Amniotic stem cell (primary cell): Measurements from ENCODE around the gene GAMT.

Experiments
- DNase-seq: peaks from one replicate; lab custom pipeline; 2025; lab: John Stamatoyannopoulos, UW

Gene GAMT

GRCh38 chr19:1399745-1400144, 1.6 kb downstream of the GAMT start:
- no peak for DNase-seq

- no peak for DNase-seq
These were observed 2.3 kb downstream of the GAMT start for GRCh38 chr19:1399079-1399478.

- DNase-seq, result no peak
These were observed 3.5 kb downstream of the GAMT start for GRCh38 chr19:1397838-1398237.

GRCh38 chr19:1396768-1397679, 4.3 kb downstream of the GAMT start:
- no peak for DNase-seq

- no peak for DNase-seq
These were observed 5.1 kb downstream of the GAMT start for GRCh38 chr19:1396019-1396767.

- DNase-seq, result no peak
These were observed 5.9 kb downstream of the GAMT start for GRCh38 chr19:1395194-1396018.

- DNase-seq, result no peak
These were observed 6.8 kb downstream of the GAMT start for GRCh38 chr19:1394252-1395193.

GRCh38 chr19:1393841-1394240, 7.5 kb downstream of the GAMT start:
- DNase-seq, result no peak

- no peak for DNase-seq
These were observed 8.3 kb downstream of the GAMT start for GRCh38 chr19:1392939-1393530.

- no peak for DNase-seq
These were observed 8.9 kb downstream of the GAMT start for GRCh38 chr19:1392407-1392806.

GRCh38 chr19:1390890-1391423, 10.4 kb downstream of the GAMT start:
- DNase-seq, result no peak

GRCh38 chr19:1389033-1389940, 12.1 kb downstream of the GAMT start:
- no peak for DNase-seq

GRCh38 chr19:1388637-1389026, 12.7 kb downstream of the GAMT start:
- DNase-seq, result no peak

GRCh38 chr19:1387684-1388636, 13.4 kb downstream of the GAMT start:
- DNase-seq, result no peak

GRCh38 chr19:1386945-1387683, 14.2 kb downstream of the GAMT start:
- DNase-seq, result no peak

GRCh38 chr19:1385816-1386215, 15.5 kb downstream of the GAMT start:
- DNase-seq, result no peak

- DNase-seq, result no peak
These were observed 16.7 kb downstream of the GAMT start for GRCh38 chr19:1384478-1385110.
